OCI-LY3 (cell line): ENCODE results near the gene AFAP1.

Experiments
- CTCF ChIP-seq: fragments of 200-600, 300-600 bp; sonication (generic); IDR thresholded peaks from 2 replicates; pipeline ENCODE4 v1.5.1; 2014; ENCODE audit warnings: antibody characterized with exemption, low read length, low read depth
- EZH2phosphoT487 ChIP-seq: fragments of 200-600 bp; shearing (Covaris generic); IDR thresholded peaks from 2 replicates; pipeline ENCODE4 v1.6.1; 2018; ENCODE audit warnings: antibody characterized with exemption, mixed run types, low read depth

- no peak for TF ChIP-seq CTCF
- no peak for TF ChIP-seq EZH2phosphoT487
Observed at GRCh38 chr4:7841071-7841470, 98.6 kb downstream of the AFAP1 start.
